B cell (primary cell): ENCODE data around the gene FHIT. TPM values are rescaled to one million over a fixed set of nuclear protein-coding genes. Genes with fewer than 3 reads are reported as not detected.

ENCODE experiments used
- ATAC-seq: fragments of 200-7000 bp; cut with Tn5 transposase; one replicate; pipeline ENCODE4 v1.10.0; 2021; ENCODE audit warnings: low read depth, mild to moderate bottlenecking, moderate number of reproducible peaks, moderate library complexity
- CTCF ChIA-PET: fragments of 350-600 bp; sonication (Branson Sonifier 250); formaldehyde crosslinking; loops from one replicate; lab custom pipeline; 2021; ENCODE audit warnings: antibody characterized with exemption, inconsistent platforms; lab: Charles Lee
- POLR2A ChIA-PET: fragments of 350-600 bp; sonication (Branson Sonifier 250); formaldehyde crosslinking; loops from one replicate; lab custom pipeline; 2021; ENCODE audit warnings: antibody characterized with exemption; lab: Charles Lee
- DNase-seq: peaks from one replicate; pipeline ENCODE4 v3.0.0; 2013
- H2AFZ ChIP-seq: 2 replicates; pipeline ENCODE4 v1.6.1; 2012; ENCODE audit warnings: mild to moderate bottlenecking, low read depth, low read length; ENCODE audit not compliant: insufficient read depth, poor library complexity, severe bottlenecking
- H3K27ac ChIP-seq, 2 donors: 1 replicate in 1 of 2; 2 replicates in 1 of 2; pipeline ENCODE4 v1.5.1; 2012 to 2013; ENCODE audit warnings: low read length in 2 of 2, mild to moderate bottlenecking in 2 of 2, moderate library complexity in 1 of 2
- H3K27me3 ChIP-seq, 4 experiments: fragments of 200-600 bp in 1 of 4; sonication (generic) in 1 of 4; replicated peaks in 1 of 4; 1 replicate in 2 of 4; 2 replicates in 2 of 4; pipeline versions ENCODE4 v1.6.1 to v1.7.0; 2013 to 2016; ENCODE audit warnings: low read length in 3 of 4, mild to moderate bottlenecking in 2 of 4, mixed read lengths in 1 of 4, moderate library complexity in 1 of 4; ENCODE audit not compliant: insufficient read depth in 4 of 4, control insufficient read depth in 3 of 4; ENCODE audit errors: control extremely low read depth in 1 of 4
- H3K36me3 ChIP-seq, 2 experiments: replicated peaks in 1 of 2; 1 replicate in 1 of 2; 2 replicates in 1 of 2; pipeline versions ENCODE4 v1.6.1 to v1.7.1; 2013; ENCODE audit warnings: low read length in 1 of 2; ENCODE audit not compliant: insufficient read depth in 2 of 2, control insufficient read depth in 1 of 2; ENCODE audit errors: control extremely low read depth in 1 of 2, extremely low read depth in 1 of 2
- H3K4me1 ChIP-seq, 2 donors: fragments of 200-600 bp in 1 of 2; sonication (generic) in 1 of 2; 1 replicate in 1 of 2; 2 replicates in 1 of 2; pipeline versions ENCODE4 v1.5.1 to v1.6.1; 2013 to 2017; ENCODE audit warnings: low read length in 2 of 2; ENCODE audit not compliant: control insufficient read depth in 2 of 2, insufficient read depth in 2 of 2
- H3K4me2 ChIP-seq: replicated peaks from 2 replicates; pipeline ENCODE3; 2012; ENCODE audit warnings: mild to moderate bottlenecking, low read depth, low read length; ENCODE audit not compliant: poor library complexity, severe bottlenecking
- H3K4me3 ChIP-seq, 5 experiments: fragments of 200-600 bp in 1 of 5; sonication (generic) in 1 of 5; 1 replicate in 3 of 5; 2 replicates in 2 of 5; pipeline versions ENCODE4 v1.5.1 to v1.7.0; 2011 to 2016; ENCODE audit warnings: low read length in 4 of 5, mild to moderate bottlenecking in 4 of 5, low read depth in 2 of 5, control low read depth in 1 of 5, moderate library complexity in 1 of 5; ENCODE audit not compliant: insufficient read depth in 1 of 5; ENCODE audit errors: control extremely low read depth in 1 of 5, extremely low read depth in 1 of 5
- H3K79me2 ChIP-seq: fragments of 200-600 bp; sonication (generic); one replicate; pipeline ENCODE4 v1.6.0; 2016; ENCODE audit warnings: low read length; ENCODE audit not compliant: control insufficient read depth, insufficient read depth
- H3K9ac ChIP-seq: fragments of 200-600 bp; sonication (generic); 2 replicates; pipeline ENCODE4 v1.6.1; 2017; ENCODE audit warnings: mild to moderate bottlenecking, low read length, moderate library complexity
- H3K9me3 ChIP-seq, 3 donors: one replicate each; pipeline versions ENCODE4 v1.6.1 to v1.7.1; 2013; ENCODE audit warnings: low read length in 2 of 3; ENCODE audit not compliant: control insufficient read depth in 2 of 3, insufficient read depth in 1 of 3; ENCODE audit errors: control extremely low read depth in 1 of 3
- H4K20me1 ChIP-seq: 2 replicates; pipeline ENCODE4 v1.6.0; 2012; ENCODE audit warnings: mild to moderate bottlenecking, low read length; ENCODE audit not compliant: insufficient read depth, control insufficient read depth, poor library complexity, severe bottlenecking
- H3K27ac Mint-ChIP-seq: one replicate; pipeline ENCODE4 v1.8.0; 2021; ENCODE audit warnings: mixed read lengths
- H3K27me3 Mint-ChIP-seq: one replicate; pipeline ENCODE4 v1.8.0; 2021; ENCODE audit warnings: mixed read lengths
- H3K4me1 Mint-ChIP-seq: one replicate; pipeline ENCODE4 v1.8.0; 2021; ENCODE audit warnings: mixed read lengths
- H3K4me3 Mint-ChIP-seq: one replicate; pipeline ENCODE4 v1.8.0; 2021; ENCODE audit warnings: mixed read lengths
- H3K9me3 Mint-ChIP-seq: one replicate; pipeline ENCODE4 v1.8.0; 2022; ENCODE audit warnings: mixed read lengths; ENCODE audit not compliant: insufficient read depth
- CTCF ChIP-seq: fragments of 200-600 bp; IDR thresholded peaks from one replicate; pipeline ENCODE4 v1.8.0; 2022; ENCODE audit warnings: antibody characterized with exemption, mild to moderate bottlenecking
- EZH2 ChIP-seq: IDR thresholded peaks from 2 replicates; pipeline ENCODE4 v1.6.1; 2012; ENCODE audit warnings: borderline replicate concordance, low read depth, mild to moderate bottlenecking, moderate library complexity, low read length; ENCODE audit not compliant: insufficient read depth, poor library complexity, severe bottlenecking
- WGBS: methylation state at CpG from one replicate; pipeline ENCODE4 v1.1.5; 2013; ENCODE audit warnings: missing lambda C conversion rate; ENCODE audit not compliant: insufficient coverage; 5-methylcytosine and 5-hydroxymethylcytosine counted together
- intact Hi-C: fragments of 100-400 bp; cut with micrococcal nuclease; formaldehyde crosslinking; loops from one replicate; pipeline ENCODE4 v1.10.0; 2022
- polyA plus RNA-seq: library from polyadenylated mRNA; depleted of rRNA; stranded (reverse); fragments of >200 nt; gene quantifications from 2 replicates; pipeline ENCODE4 v1.2.3, GENCODE V29; 2012
- total RNA-seq, 2 donors: library from RNA; stranded (reverse); fragments of 120-200 nt in 1 of 2; gene quantifications; 1 replicate in 1 of 2; 2 replicates in 1 of 2; pipeline versions ENCODE4 v1.2.3 to v1.2.4, GENCODE V29; 2013 to 2022

The FHIT gene
- total and polyA plus RNA-seq, 2 donors (not counting 1 experiment from before 2014, with no cell fraction given), result 1.7 to 7.8 TPM

- no peaks in the 10 kb centered on the region for H4K20me1 ChIP-seq
- no peak for TF ChIP-seq CTCF
- TF ChIP-seq EZH2, result no peak
- no peak overlapping the region for H3K4me2 ChIP-seq
- intact Hi-C loops, result no loop called here
- no peak for DNase-seq
- H3K4me1 Mint-ChIP-seq, result no peaks in the 10 kb centered on the region
- no peaks in the 10 kb centered on the region for H3K4me1 ChIP-seq
- WGBS, result 80% methylated on average over 1 of the region's 2 CpGs
- H3K27me3 Mint-ChIP-seq, result peaks cover 11% of the 10 kb centered on the region
- no peaks in the 10 kb centered on the region for H3K27me3 ChIP-seq
- ATAC-seq, result no peak
- H3K36me3 ChIP-seq, result no peaks in the 10 kb centered on the region
- CTCF ChIA-PET, result no interaction called here
- H3K9me3 ChIP-seq, result peaks cover 0 to 1% (median 0%) of the 10 kb centered on the region in 3 donors
- no peaks in the 10 kb centered on the region for H3K9me3 Mint-ChIP-seq
- H3K4me3 ChIP-seq, result no peak overlapping the region
- H3K27ac Mint-ChIP-seq, result no peak overlapping the region
- H3K4me3 Mint-ChIP-seq, result no peak overlapping the region
- H3K79me2 ChIP-seq, result no peaks in the 10 kb centered on the region
- no peak overlapping the region for H2AFZ ChIP-seq
- no peak overlapping the region for H3K27ac ChIP-seq
- no peak overlapping the region for H3K9ac ChIP-seq
- POLR2A ChIA-PET, result no interaction called here
Observed at GRCh38 chr3:61268644-61269043, 17.4 kb upstream of the FHIT start.

GRCh38 chr3:61264281-61264680 lies 13.0 kb upstream of the FHIT start:
- Mint-ChIP-seq H3K27me3 (peaks cover 27% of the 10 kb centered on the region), H3K27ac (no peak overlapping the region), H3K4me1 (no peaks in the 10 kb centered on the region), H3K9me3 (no peaks in the 10 kb centered on the region), H3K4me3 (no peak overlapping the region)
- no peaks in the 10 kb centered on the region for H3K79me2 ChIP-seq
- DNase-seq (no peak), ATAC-seq (no peak)
- ChIA-PET CTCF (interaction anchor here (1.4 kb wide), 1 partner anchor 9 kb away, joined by 3 read pairs; no protein-coding TSS in a partner anchor), POLR2A (no interaction called here)
- peaks cover 0 to 2% (median 0%) of the 10 kb centered on the region in 3 donors for H3K9me3 ChIP-seq
- no peak overlapping the region for H3K27ac ChIP-seq
- WGBS, result no CpG with 5 or more reads among the region's 2 CpGs
- no peak overlapping the region for H2AFZ ChIP-seq
- H4K20me1 ChIP-seq, result no peaks in the 10 kb centered on the region
- H3K4me1 ChIP-seq, result no peaks in the 10 kb centered on the region
- intact Hi-C loops, result no loop called here
- H3K36me3 ChIP-seq, result no peaks in the 10 kb centered on the region
- peaks cover 0 to 3% (median 0%) of the 10 kb centered on the region in 4 experiments for H3K27me3 ChIP-seq
- no peak overlapping the region for H3K4me2 ChIP-seq
- TF ChIP-seq EZH2 (no peak), CTCF (no peak)
- no peak overlapping the region for H3K9ac ChIP-seq
- H3K4me3 ChIP-seq, result no peak overlapping the region
